DMS 273 (cell line): ENCODE results near the gene ZNF324.
A peak's percentile ranks its signal among the peaks of the same experiment; 100 is the strongest.
"Not testable (repeated sequence)": the region's sequence is repeated elsewhere in the genome, so short reads cannot be mapped to it uniquely, and the experiment has no call there.

ENCODE experiments used
- DNase-seq: peaks from one replicate; lab custom pipeline; 2025; ENCODE audit not compliant: unreplicated experiment; lab: John Stamatoyannopoulos, UW

ZNF324 gene

GRCh38 chr19:58466760-58467589 is at the start of gene ZNF324:
Gene ZNF324 (plus strand): TSS chr19:58467080. CDS start chr19:58469186, 2,106 bp downstream.
- peak; percentile 99 for DNase-seq

GRCh38 chr19:58428617-58429016 is 38.3 kb upstream of the ZNF324 start:
- DNase-seq = no peak

GRCh38 chr19:58429745-58430144 is 37.1 kb upstream of the ZNF324 start:
- no peak for DNase-seq

- DNase-seq = no peak
Measured at GRCh38 chr19:58434217-58434616, 32.7 kb upstream of the ZNF324 start.

- peak; percentile 94 for DNase-seq
Measured at GRCh38 chr19:58439576-58440554, 27.0 kb upstream of the ZNF324 start, which contains the start of gene ZNF132. Gene ZNF132 (minus strand): TSS chr19:58440153. CDS start chr19:58439821, 332 bp downstream.

GRCh38 chr19:58440556-58440955 is 26.3 kb upstream of the ZNF324 start:
- DNase-seq = no peak

- DNase-seq = not testable (repeated sequence)
Measured at GRCh38 chr19:58442986-58443385, 23.9 kb upstream of the ZNF324 start.

- DNase-seq = not testable (repeated sequence)
Measured at GRCh38 chr19:58448860-58449259, 18.0 kb upstream of the ZNF324 start.

- DNase-seq = not testable (repeated sequence)
Measured at GRCh38 chr19:58449980-58450379, 16.9 kb upstream of the ZNF324 start.

- DNase-seq = peak; percentile 76
Measured at GRCh38 chr19:58450856-58451357, 16.0 kb upstream of the ZNF324 start.

GRCh38 chr19:58451358-58452101 is 15.3 kb upstream of the ZNF324 start, which contains the start of gene ZNF324B:
Gene ZNF324B (plus strand): TSS chr19:58451622. CDS start chr19:58453702, 2,080 bp downstream.
- peak; percentile 99 for DNase-seq

GRCh38 chr19:58453743-58454142 is 13.1 kb upstream of the ZNF324 start:
- no peak for DNase-seq

- DNase-seq = no peak
Measured at GRCh38 chr19:58455306-58455705, 11.6 kb upstream of the ZNF324 start.

GRCh38 chr19:58456111-58456510 is 10.8 kb upstream of the ZNF324 start:
- no peak for DNase-seq

- DNase-seq = no peak
Measured at GRCh38 chr19:58460039-58460438, 6.8 kb upstream of the ZNF324 start.

- DNase-seq = no peak
Measured at GRCh38 chr19:58466089-58466759, 656 bp upstream of the ZNF324 start.

GRCh38 chr19:58468216-58468839 is 1.4 kb downstream of the ZNF324 start:
- peak; percentile 43 for DNase-seq

- DNase-seq = no peak
Measured at GRCh38 chr19:58469241-58470013, 2.5 kb downstream of the ZNF324 start.
